DLD1 (cell line): ENCODE results near the gene PLGRKT.
"Not testable (repeated sequence)": the region's sequence is repeated elsewhere in the genome, so short reads cannot be mapped to it uniquely, and the experiment has no call there.

ENCODE experiments used
- in situ Hi-C: cut with HindIII; loops from 2 replicates; pipeline ENCODE4 v1.10.0; 2017; ENCODE audit warnings: low sequenced_read_pairs

PLGRKT gene

GRCh38 chr9:5433841-5434810, 3.6 kb downstream of the PLGRKT start:
- in situ Hi-C loops = not testable (repeated sequence)

DNA sequence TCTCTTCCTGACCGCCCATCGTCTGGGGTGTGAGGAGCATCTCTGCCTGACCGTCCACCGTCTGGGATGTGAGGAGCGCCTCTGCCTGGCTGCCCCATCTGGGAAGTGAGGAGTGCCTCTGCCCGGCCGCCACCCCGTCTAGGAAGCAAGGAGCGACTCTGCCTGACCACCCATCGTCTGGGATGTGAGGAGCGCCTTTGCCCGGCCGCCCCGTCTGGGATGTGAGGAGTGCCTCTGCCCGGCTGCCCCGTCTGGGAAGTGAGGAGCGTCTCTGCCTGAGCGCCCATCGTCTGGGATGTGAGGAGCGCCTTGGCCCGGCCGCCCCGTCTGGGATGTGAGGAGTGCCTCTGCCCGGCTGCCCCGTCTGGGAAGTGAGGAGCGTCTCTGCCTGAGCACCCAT, 4.4 kb downstream of the PLGRKT start:
- in situ Hi-C loops = not testable (repeated sequence)

DNA sequence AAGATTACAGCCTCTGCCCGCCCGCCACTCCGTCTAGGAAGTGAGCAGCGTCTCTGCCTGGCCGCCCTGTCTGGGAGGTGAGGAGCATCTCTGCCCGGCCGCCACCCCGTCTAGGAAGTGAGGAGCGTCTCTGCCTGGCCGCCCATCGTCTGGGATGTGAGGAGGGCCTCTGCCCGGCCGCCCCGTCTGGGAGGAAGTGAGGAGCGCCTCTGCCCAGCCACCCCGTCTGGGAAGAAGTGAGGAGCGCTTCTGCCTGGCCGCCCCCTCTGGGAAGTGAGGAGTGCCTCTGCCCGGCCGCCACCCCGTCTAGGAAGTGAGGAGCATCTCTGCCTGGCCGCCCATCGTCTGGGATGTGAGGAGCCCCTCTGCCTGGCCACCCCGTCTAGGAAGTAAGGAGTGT, 4.8 kb downstream of the PLGRKT start:
- in situ Hi-C loops = not testable (repeated sequence)

DNA sequence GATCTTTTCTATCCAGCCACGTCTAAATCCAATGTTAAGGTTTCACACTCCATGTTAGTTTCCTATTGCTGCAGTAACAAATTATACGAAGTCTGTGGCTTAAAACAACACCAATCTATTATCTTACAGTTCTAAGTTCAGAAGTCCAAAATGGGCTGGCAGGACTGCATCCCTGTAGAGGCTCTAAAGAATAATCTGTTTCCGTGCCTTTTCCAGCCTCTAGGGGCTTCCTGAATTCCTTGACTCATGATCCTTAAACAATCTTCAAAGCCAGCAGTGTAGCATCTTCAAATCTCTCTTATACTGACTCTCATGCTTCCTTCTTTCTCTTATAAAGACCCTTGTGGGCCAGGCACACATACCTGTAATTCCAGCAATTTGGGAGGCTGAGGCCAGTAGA, 6.8 kb downstream of the PLGRKT start:
- in situ Hi-C loops = no loop called here

DNA sequence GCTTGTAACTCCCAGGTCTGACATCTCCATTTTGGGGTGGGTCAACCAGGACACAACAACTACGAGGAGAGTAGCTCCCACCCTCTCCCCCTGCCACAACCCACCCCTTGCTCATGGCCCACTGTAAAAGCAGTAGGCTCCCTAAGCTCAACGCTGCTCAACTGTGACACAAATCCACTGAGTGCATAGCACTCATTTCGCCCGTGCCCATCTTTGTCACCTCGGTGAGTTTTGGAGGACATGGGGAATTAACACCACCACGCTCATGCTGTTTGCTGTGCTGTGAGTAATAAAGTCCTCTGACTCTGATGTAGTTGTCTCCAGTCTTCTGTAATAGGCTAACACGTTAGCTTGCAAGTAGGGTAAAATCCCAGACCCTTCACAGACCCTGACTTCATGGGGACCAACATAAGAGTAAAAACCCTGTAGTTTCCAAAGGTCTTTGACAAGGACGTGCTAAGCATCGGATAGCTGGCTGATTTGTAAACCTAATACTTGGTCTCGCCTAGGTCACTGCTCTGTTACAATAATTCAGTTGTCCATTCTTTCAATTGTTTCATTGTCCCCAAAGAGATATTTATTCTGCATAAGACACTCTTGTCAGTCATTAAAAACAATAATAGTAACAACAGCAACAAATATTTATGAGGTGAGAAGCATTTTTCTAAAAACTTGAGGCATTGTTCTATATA, 7.7 kb downstream of the PLGRKT start:
- in situ Hi-C loops = no loop called here

DNA sequence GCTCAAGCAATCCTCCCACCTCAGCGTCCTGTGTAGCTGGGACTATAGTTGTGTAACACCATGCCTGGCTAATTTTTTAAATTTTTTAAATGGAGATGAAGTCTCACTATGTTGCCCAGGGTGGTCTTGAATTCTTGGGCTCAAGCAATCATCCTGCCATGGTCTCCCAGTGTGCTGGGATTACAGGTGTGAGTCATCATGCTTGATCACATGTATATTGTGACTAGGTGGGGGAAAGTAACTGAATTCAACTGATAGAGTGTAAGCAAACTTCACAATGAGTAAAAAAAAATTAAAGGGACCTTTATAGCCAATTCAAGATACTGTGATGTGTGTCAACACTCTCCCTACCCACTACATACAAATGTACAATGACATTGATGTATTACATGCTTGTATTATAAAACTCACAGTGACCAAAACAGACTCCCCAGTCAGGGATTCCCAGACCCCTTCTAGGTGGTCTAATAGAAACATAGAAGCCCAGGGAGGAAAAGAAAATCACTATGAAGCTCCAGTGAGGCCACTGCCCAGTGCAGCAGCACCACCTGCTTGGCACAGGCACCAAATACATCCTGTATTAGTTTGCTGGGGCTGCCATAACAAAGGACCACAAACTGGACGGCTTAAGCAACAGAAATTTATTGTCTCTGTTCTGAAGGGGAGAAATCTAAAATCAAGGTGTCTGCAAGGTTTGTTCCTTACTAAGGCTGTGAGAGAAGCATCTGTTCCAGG, 8.8 kb downstream of the PLGRKT start:
- in situ Hi-C loops = no loop called here

DNA sequence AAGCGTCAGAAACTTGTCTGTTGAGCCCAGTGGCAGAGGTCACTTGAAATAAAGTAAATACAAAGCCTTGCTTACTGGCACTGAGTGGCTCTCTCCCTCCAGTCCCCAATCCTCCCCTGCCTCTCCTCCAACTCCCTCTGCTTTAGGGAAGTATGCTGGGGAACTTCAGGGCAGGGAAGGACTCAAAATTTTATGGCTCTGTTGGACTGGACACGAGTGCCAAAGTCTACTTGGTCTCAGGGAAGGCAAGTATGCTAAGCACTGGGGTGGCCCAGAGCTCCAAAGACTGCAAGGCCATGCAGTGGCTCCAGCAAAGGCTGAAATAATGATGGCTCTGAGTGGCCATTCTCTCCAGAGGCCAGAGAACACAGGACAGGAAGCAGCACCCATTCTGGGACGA, 9.6 kb downstream of the PLGRKT start:
- in situ Hi-C loops = no loop called here

DNA sequence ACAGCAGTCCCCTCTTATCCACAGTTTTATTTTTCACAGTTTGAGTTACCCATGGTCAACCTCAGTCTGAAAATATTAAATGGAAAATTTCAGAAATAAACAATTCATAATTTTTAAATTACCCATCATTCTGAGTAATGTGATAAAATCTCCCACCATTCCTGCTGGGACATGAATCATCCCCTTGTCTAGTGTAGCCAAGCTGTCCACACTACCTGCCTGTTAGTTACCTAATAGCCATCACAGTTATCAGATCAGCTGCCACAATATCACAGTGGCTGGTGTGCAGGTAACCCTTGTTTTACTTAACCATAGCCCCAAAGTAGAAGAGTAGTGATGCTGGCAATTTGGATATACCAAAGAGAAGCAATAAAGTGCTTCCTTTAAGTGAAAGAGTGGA, 10.7 kb downstream of the PLGRKT start:
- in situ Hi-C loops = no loop called here

GRCh38 chr9:5425006-5425628, 12.6 kb downstream of the PLGRKT start:
- in situ Hi-C loops = no loop called here

DNA sequence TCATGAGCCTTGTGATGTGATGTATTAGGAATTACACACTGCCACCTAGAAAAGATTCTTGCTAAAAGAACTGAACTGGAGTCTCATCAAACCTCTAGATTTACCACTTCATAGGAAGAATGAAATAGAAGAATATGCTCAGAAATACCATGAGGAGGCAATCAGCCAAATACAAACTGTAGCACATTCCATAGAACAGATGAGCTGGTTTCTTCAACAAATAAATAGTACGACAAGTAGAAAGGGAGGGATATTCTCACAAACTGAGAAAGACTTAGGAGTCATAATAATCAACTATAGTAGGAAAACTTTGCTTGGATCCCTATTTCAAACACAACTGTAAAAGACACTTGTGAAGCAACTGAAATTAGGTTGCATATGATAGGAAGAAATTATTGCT, 15.4 kb downstream of the PLGRKT start:
- in situ Hi-C loops = no loop called here

GRCh38 chr9:5421163-5421562, 16.6 kb downstream of the PLGRKT start:
- in situ Hi-C loops = no loop called here

GRCh38 chr9:5419987-5420386, 17.7 kb downstream of the PLGRKT start:
- in situ Hi-C loops = no loop called here

DNA sequence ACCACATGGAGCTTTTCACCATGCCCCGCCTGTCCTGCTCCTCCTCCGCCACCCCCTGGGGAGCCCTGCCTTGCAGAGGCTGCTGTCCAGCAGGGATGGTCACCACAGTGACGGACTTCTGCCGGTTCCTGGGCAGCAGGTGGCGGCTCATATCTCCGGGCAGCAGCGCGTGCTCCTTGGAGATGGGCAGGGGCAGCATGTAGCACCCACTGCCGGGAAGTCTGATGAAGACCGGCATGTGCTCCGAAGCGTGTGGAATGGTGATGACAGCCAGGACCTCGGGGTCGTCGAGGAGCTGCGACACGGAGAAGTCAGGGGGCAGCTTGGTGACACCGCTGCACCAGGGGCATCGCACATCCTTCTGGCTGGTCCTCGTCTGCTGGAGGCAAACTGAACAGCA, 19.2 kb downstream of the PLGRKT start:
- in situ Hi-C loops = no loop called here

GRCh38 chr9:5416953-5417352, 20.8 kb downstream of the PLGRKT start:
- in situ Hi-C loops = no loop called here

DNA sequence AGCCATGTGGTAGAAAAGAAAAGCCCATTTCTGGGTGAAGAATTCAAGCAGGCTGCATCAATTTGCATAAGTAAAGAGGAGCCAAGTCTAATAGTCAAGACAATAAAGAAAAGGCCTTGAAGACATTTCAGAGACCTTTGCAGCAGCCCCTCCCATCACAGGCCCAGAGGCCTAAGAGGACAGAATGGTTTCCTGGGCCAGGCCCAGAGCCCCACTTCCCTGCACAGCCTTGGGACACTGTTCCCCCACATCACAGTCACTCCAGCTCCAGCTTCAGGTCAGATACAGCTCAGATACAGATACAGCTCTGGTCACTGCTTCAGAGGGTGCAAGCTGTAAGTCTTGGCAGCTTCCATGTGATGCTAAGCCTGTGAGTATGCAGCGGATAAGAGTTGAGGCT, 29.1 kb downstream of the PLGRKT start:
- in situ Hi-C loops = no loop called here

DNA sequence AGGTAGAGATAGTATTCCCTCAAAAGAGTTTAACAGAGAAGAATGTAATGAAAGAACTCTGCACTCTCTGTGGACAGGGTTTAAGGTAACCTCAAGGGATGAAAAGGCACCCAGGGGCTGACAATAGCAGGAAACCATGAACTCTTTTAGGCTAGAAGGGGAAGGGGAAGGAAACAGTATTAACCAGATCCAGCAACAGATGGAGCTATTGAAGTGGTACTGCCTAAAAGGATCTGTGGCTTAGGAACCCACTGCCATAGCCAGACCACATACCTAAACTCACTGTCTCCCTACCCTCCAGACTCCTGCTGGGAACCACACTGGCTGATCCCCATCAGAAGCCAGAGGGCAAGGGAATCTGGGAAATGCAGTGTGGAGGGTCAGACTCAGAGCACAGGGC, 35.5 kb downstream of the PLGRKT start:
- in situ Hi-C loops = no loop called here

DNA sequence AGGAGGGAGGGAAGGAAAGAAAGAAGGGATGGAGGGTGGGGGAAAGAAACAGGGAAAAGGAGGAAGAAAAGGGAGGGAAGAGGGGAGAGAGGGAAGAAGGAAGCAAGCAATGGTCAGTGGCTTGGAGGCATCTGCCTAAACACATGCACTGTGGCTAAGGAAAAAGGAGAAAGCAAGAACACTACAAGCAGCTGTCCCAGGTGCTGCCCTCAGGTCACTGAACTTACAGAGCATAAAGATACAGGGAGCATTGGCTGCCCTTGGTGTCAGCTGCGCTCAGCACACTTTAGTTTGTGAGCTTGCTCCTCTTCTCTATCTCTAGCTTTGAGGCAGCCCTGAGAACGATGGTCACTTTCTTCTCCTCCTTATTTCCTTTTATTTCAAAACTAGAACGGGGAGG, 40.2 kb downstream of the PLGRKT start:
- in situ Hi-C loops = not testable (repeated sequence)

DNA sequence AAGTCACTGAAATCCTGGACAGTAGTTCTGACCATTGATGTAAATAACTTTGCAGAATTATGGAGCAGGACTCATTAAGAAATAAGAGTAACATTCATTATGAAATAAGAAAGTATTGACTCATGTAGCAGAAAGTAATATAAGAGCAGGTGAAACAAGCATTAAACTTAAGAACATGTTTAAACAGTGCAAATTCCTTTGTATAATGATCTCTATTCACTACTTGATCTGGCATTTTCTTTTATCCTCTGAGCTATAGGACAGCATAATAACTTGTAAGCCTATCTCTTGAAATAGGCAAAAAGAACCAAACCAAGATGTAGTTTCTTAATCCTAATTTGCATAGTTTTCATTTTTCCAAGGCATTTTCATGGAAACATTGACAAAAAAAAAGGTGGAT, 42.3 kb downstream of the PLGRKT start:
- in situ Hi-C loops = no loop called here

GRCh38 chr9:5393976-5394375, 43.7 kb downstream of the PLGRKT start:
- in situ Hi-C loops = not testable (repeated sequence)

- in situ Hi-C loops = no loop called here
Observed at GRCh38 chr9:5393497-5393896, 44.2 kb downstream of the PLGRKT start.

- in situ Hi-C loops = no loop called here
Observed at GRCh38 chr9:5392285-5392684, 45.4 kb downstream of the PLGRKT start.
